H7 (cell line): ENCODE results near the gene FCMR. TPM values are rescaled to one million over a fixed set of nuclear protein-coding genes. Genes with fewer than 3 reads are reported as not detected.

Experiments used
- DNase-seq: peaks from one replicate; pipeline ENCODE4 v3.0.0; 2012
- H3K27me3 ChIP-seq: 2 replicates; pipeline ENCODE4 v1.6.0; 2011; ENCODE audit warnings: mild to moderate bottlenecking, low read length; ENCODE audit not compliant: control insufficient read depth, insufficient read depth
- H3K36me3 ChIP-seq: replicated peaks from 2 replicates; pipeline ENCODE4 v1.5.1; 2011; ENCODE audit warnings: low read length; ENCODE audit not compliant: control insufficient read depth, insufficient read depth
- H3K4me3 ChIP-seq: 2 replicates; pipeline ENCODE4 v1.5.1; 2011; ENCODE audit warnings: low read depth, mild to moderate bottlenecking, control low read depth, low read length, moderate library complexity; ENCODE audit not compliant: insufficient read depth
- total RNA-seq: library from RNA; depleted of rRNA; stranded (reverse); fragments of >200 nt; shearing (Covaris generic); gene quantifications from 2 replicates; pipeline ENCODE4 v1.2.3, GENCODE V29; 2014

FCMR gene
- total RNA-seq, 1 experiment from 2014 or later: not detected

DNA sequence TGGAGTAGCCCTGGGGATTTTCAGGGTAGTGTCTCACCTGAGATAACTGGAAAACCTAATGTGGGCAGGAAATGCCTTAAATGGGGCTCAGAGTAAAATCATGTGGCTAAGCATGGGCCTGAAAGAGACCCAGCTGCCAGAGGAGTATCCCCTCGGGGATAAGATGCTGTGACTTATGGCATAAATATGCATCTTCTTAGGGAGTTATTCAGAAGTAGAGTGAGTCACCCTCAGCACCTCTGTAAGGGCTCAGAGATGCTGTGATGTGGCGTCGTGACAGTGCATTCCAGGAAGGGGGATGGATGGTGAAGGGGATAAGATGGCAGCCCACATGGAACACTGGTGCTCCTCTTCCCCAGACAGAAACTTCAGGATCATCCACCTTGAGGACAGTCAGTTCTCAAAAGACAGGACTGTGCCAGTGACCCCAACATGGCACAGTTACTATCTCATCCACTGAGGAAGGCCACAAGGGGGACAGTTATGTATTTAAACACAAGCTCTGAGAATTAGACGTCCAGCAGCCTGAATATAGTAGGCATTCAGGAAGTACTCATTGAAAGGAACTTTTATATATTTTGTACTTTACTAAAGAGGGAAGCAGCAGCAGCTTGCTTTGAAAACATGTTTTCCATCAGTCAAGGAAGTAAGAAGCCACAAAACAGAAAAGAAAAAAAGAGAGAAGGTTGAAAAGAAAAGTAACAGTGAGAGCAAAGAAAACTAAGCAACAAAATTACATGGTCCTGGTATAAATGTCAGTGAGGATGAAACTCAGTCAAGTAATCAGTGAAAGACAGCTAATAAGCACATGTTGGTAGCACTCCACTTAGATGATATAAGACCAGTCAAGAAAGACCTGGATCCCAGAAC, 16.2 kb downstream of the FCMR start:
- H3K27me3 ChIP-seq: peaks cover 35% of the 10 kb centered on the region
- H3K36me3 ChIP-seq: no peaks in the 10 kb centered on the region
- DNase-seq: no peak
- H3K4me3 ChIP-seq: no peak overlapping the region

DNA sequence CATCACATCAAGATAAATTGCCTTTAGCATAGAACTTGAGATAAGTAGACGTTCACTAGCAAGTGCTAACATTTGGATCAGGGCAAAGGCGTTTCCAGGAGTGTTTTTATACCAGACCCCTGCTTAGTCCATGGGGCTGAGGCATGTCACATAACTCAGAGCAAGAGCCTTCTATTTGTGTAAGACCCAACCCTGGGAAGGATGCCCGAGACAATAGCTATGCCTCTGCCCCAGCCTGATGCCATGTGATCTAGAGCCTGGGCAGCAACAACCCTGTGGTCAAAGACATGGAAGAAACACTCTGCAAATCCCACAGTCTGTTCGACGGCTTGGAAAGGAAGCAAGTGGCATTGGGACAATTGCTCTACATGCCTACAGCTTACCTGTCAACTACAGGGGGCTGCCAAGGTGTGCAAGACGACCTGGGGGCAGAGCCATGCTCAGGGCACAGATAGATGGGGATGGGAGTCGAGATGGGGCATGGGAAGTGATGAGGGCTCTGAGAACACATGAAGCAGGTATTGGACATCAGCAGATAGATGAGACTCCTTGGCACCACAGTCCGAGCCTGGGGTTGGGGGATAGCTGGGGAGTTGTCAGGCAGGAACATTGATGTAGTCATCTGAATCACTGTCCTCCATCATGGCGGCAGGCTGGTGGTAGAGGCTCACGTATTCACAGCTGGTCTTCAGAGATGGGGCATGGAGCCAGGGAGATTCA, 17.2 kb downstream of the FCMR start:
- H3K36me3 ChIP-seq: no peaks in the 10 kb centered on the region
- peaks cover 26% of the 10 kb centered on the region for H3K27me3 ChIP-seq
- no peak for DNase-seq
- H3K4me3 ChIP-seq: no peak overlapping the region

DNA sequence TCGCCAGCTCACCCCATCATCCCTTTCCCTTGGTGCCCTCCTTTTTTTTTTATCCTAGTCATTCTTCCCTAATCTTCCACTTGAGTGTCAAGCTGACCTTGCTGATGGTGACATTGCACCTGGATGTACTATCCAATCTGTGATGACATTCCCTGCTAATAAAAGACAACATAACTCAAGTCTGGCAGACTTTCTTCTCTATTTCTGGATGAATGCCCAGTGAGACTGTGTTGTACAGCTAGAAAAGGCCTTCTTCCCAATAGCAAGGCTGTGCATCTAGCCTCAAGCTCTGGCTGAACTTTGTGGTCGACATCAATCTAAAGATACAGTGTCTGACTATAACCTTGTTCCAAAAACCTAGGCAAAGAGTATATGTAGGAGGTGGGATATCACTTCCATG, 18.1 kb downstream of the FCMR start:
- DNase-seq: no peak
- no peak overlapping the region for H3K4me3 ChIP-seq
- H3K36me3 ChIP-seq: no peaks in the 10 kb centered on the region
- peaks cover 17% of the 10 kb centered on the region for H3K27me3 ChIP-seq

DNA sequence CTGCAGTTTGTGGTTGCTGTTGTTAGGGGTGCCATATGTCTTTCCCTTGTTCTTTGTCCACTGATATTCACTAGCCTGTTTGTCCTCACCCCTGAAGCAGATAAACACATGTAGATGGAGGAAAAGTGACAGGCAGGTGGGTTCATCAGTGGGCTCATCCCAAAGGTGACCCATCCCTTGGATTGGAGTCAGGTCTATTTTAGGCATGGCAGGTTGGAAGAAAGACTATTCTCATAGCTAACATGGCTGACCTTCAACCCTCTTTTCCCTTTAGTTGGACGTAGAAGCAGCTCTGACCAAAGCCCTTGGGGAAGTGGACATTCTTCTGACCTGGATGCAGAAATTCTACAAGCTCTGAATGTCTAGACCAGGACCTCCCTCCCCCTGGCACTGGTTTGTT, 19.0 kb downstream of the FCMR start:
- peaks cover 7% of the 10 kb centered on the region; the same call in 1 of the 2 replicates for H3K27me3 ChIP-seq
- H3K4me3 ChIP-seq: no peak overlapping the region
- H3K36me3 ChIP-seq: no peaks in the 10 kb centered on the region
- DNase-seq: no peak

DNA sequence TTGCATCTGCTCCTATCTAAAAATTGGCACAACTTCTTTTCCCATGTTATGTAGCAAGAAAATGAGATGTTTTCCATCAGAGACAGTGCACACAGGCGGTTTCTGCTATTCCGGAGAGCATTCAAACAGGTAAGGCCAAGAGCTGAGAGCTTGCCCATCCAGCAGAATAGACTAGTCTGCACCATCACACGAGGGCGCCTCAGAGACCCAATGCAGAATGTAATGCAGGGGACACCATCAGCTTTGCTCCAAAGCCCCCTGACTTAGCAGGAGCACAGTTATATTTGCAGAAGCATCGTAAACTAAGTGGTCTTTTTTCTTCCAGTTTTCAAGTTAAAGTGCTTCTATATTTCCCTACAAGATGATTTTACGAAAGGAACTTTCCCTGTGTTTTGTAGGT, 19.8 kb downstream of the FCMR start:
- Histone ChIP-seq H3K27me3 (no peaks in the 10 kb centered on the region; the same call in 1 of the 2 replicates), H3K4me3 (no peak overlapping the region), H3K36me3 (no peaks in the 10 kb centered on the region)
- DNase-seq: no peak

DNA sequence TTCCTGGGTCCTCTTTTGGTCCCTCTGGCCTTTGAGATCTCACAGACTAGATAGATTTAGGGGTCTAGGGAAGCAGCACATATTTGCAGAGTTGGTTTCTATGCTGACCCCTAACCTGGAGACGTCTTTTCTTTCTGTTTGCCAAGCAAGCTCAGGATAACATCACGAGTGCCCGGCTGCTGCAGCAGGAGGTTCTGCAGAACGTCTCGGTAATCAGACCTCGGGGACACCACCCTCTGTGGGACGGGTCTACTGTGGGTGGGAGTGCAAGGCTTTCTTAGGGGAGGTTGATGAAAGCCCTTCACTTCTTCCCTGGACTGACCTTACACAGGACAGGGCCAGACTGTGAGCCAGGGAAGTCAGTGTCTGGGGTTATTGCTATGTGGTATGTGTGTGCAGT, 21.6 kb downstream of the FCMR start:
- H3K4me3 ChIP-seq: no peak overlapping the region
- no peaks in the 10 kb centered on the region; the same call in 1 of the 2 replicates for H3K27me3 ChIP-seq
- DNase-seq: no peak
- H3K36me3 ChIP-seq: no peaks in the 10 kb centered on the region

DNA sequence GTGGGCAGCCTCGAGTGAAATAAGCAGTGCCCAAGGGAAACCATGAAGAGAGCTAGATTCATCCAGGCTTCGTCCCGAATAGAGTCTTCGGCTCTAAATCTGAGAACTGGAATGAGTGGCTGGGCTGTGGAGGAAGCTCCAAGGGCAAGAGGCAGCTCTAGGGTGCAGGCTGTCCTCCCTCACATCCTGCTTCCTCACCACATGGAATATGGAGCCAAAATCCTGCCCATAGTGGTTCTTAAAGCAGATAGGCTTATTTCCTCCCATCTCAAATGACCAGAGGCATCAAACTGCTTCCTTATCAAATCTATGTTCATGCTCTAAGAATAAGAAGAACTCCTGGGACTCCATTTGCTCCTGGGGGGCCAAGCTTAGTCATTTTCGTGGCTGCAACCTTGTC, 22.0 kb downstream of the FCMR start:
- Histone ChIP-seq H3K36me3 (no peaks in the 10 kb centered on the region), H3K27me3 (no peaks in the 10 kb centered on the region), H3K4me3 (no peak overlapping the region)
- no peak for DNase-seq

DNA sequence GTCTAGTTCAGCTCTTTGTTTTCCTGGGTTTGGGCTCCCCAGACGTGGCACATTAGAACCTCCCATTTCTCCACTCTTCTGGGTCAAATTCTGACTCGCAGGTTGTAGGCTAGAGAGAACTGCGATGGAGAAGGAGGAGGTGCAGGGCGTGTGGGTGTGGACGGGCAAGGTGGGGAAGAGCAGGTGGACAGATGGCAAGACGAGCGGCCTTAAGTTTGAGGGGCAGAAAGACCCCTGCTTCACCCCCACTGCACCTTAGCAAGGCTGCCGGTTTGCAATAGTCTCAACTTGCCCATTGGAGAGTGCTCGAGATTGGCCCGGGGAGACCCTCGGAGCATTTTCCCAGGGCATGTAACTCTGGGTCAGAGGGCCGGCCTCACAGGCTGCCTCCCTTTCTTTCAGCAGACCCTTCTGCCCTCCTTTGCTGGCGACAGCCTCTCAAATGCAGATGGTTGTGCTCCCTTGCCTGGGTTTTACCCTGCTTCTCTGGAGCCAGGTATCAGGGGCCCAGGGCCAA, 22.8 kb downstream of the FCMR start:
- Histone ChIP-seq H3K36me3 (no peaks in the 10 kb centered on the region), H3K27me3 (no peaks in the 10 kb centered on the region), H3K4me3 (no peak overlapping the region)
- no peak for DNase-seq

DNA sequence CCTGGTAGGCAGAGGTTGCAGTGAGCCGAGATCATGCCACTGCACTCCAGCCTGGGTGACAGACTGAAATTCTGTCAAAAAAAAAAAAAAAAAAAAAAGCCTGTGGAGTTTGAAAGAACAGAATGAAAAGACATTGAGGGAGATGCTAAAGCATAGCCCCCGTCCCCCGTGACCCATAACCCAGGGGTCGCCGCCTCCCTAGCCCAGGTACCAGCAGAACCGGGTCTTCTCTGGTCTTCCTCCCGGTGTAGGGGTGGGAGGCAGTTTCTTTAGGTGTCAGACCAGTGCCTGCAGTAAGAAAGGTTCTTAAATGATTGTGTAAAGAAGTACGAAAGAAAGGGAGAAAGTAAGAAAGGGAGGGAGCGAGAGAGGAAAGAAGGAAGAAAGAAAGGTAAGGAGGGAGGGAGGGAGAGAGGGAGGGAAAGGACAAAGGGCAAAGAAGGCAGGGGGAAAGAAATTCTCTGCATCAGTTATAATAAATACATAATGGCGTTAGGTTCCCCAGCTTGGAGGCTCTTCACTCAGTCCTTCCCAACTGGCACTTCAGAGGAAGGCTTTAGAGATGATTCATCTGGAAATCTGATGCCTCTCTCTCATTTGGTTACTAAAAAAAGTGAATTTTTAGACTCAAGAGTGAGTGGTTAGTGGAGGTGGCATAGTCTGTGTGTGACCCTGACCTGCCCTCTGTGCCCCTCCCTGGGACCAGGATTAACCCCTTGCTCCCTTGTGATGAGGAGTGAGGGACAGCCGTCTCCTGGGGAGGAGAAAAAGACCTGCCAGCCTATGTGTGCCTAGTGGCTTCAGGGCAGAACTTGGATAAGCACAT, 23.4 kb downstream of the FCMR start:
- Histone ChIP-seq H3K27me3 (no peaks in the 10 kb centered on the region), H3K36me3 (no peaks in the 10 kb centered on the region), H3K4me3 (no peak overlapping the region)
- no peak for DNase-seq

DNA sequence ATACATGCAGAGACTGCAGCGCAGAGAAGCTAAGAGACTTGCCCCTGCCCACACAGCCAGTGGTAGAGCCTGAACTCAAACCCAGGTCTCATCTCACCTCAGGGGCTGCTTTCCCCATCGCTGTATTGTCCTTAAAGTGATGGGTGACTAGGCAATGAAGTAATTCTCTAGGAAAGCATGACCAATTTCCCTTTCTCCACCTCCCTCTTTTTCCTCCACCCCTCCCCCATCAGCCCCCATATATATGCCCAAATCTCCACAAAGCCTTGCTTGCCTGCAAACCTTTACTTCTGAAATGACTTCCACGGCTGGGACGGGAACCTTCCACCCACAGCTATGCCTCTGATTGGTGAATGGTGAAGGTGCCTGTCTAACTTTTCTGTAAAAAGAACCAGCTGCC, 24.6 kb downstream of the FCMR start, which contains the start of gene IL24:
TSS of gene IL24 (plus strand) at position 269 of the 400 bp plus-strand sequence. CDS start 390 bp downstream, outside the sequence.
- no peak for DNase-seq
- H3K27me3 ChIP-seq: no peaks in the 10 kb centered on the region
- no peak within 1 kb of the TSS for H3K4me3 ChIP-seq
- no peaks in the 10 kb centered on the region for H3K36me3 ChIP-seq

DNA sequence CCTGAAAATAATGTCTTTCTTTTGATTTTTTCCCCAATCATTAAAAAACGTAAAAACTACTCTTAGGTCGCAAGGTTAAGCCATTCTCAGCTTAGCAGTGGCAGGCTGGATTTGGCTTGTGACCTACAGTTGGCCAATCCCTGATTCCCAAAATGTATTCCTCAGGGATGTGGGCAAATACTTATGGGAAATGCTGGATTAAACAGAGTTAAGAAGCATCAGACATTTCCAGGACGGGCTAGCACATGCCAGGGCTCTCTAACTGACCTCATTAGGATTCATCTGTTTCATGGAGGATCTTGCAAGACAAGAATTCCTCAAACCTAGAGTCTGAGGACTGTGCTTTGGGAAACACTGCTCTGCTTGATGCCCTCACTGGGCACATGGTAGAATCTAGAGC, 25.5 kb downstream of the FCMR start:
- no peaks in the 10 kb centered on the region for H3K36me3 ChIP-seq
- H3K27me3 ChIP-seq: no peaks in the 10 kb centered on the region
- H3K4me3 ChIP-seq: no peak overlapping the region
- no peak for DNase-seq

DNA sequence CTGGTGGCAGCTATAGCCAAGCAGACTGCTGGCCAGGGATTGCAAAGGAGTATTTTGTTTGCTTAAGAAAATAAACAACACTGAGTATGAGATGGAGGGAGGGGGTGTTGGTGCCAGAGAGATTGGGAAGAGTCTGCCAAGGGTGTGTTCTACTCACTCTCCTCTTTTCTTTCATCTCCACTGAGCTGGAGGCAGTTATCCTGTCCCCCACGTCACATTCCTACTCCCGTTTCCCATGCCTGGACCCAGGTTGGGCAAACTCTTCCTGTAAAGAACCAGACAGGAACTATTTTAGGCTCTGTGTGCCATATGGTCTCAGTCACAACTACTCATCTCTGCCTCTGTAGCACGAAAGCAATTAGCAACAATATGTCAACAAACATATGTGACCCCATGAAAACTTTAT, 25.9 kb downstream of the FCMR start:
- no peak for DNase-seq
- Histone ChIP-seq H3K4me3 (no peak overlapping the region), H3K27me3 (no peaks in the 10 kb centered on the region), H3K36me3 (no peaks in the 10 kb centered on the region)

DNA sequence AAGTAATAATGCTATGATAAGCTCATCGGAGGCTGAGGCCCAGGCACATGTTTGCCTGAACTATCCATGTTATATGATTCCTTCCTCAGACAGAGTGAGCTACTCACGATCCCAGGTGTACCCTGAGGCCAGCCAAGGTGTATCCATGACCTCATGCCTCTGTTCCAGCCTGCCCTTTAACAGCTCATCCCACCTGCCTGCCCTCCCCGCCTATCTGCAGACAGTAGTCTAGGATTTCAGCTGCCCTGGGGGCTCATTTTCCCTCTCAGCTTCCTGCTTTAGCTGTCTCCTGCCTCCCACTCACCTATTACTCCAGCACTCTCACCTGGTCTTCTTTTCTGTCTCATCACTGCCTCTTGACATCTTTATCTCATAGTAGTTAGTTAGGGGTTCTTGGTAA, 26.4 kb downstream of the FCMR start:
- no peak overlapping the region for H3K4me3 ChIP-seq
- DNase-seq: no peak
- no peaks in the 10 kb centered on the region for H3K27me3 ChIP-seq

DNA sequence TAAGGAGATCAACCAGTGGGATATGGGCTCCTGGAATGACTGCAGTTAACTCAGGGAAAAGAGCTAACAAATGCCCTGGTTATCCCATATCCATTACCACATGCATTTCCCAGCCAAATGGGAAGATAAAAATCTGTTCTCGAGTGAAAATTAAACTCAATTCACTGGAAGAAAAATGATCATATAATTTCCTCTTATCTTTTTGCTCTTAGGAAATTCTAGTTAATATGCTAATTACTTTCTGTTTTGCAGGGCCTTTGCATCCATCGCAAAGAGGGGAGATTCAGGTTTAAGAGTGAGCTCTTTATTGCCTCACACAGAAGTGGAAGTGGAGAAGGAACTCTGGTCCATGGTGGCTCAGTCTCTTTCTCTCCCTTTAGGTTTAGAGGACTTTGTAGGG, 28.4 kb downstream of the FCMR start:
- Histone ChIP-seq H3K27me3 (no peaks in the 10 kb centered on the region), H3K36me3 (no peaks in the 10 kb centered on the region), H3K4me3 (no peak overlapping the region)
- no peak for DNase-seq

More for the DNA sequence above, 26.4 kb downstream of the FCMR start:
- H3K36me3 ChIP-seq: no peaks in the 10 kb centered on the region
